GM19452 (cell line): ENCODE measurements around the gene USP3.
"Not testable (repeated sequence)": the region's sequence is repeated elsewhere in the genome, so short reads cannot be mapped to it uniquely, and the experiment has no call there.

Experiments used
- ATAC-seq: cut with Tn5 transposase; IDR thresholded peaks from one replicate; pipeline ENCODE4 v1.9.1; 2021; ENCODE audit not compliant: unreplicated experiment

Gene USP3

DNA sequence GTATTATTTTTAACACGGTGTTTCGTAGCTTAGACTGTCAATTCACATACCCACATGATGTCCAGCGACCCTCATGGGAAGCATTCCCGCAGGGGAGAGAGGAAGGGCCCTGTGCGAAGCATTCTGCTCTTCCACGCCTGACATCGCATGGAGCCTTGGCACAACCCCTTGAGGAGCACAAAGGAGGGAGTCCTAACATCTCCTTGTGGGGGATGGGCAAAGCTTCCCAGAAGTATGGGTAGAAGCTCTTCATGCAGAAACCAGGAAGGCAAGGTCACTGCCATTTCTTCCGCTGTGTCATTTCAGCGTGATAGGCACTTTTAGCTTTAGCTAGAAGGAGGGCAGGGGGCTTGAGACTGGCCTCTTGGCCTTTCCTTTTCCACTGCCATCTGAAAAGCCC, 28.7 kb upstream of the USP3 start:
- no peak for ATAC-seq

DNA sequence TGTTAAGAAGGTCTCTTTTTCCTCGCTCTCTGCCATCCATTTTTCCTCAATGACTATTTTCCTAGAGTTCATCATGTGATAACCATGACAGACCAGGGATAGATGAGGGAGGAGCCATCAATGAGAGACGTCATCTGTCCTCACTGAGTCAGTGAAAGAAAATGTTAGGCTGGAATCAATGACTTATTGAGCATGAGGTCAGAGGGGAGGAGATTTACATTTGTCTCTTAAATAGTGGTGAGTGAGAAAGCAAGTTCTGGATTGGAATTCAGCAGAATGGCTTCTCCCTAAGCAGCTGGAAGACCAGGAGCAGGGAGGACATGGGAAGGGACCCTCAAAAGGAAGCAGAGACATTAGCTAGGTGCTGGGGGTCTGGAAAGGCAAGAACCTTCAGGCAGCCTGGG, 28.2 kb upstream of the USP3 start:
- ATAC-seq, result no peak

DNA sequence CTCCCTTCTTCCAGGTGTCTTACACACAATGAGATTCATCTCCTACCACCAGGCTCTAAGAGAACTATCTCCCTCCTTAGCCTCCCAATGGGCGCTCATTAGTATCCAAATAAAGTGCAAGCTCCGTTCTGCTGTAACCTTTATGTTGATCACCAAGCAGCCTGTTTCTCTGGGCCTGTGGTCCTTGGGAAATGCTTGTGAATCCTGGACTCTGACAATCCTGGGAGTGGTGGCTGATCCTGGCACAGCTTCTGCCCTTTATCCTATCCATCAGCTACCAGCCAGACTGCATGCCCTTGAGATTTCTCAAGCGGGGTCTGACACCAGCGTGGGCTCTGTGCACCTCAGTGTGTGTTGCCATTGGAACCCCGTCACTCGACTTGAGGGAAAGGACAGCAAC, 26.1 kb upstream of the USP3 start:
- ATAC-seq, result no peak

DNA sequence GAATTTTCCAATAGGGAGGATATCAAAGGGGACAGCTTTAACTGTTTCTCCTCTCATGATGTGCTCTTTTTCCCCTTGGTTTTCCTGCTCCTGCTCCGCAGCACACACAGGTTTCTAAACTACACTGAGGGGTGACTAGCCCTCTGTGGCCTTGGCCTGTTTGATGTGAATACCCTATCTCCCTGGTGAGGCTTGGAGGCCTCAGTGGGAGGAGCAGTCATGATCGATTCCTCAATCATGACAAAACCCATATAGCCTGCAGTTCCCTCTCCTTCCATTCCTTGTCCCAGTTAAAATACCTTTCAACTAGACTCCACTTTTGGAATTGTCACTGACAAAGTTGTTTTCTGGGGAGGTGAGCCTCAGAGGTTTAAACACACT, 24.0 kb upstream of the USP3 start:
- ATAC-seq, result no peak

DNA sequence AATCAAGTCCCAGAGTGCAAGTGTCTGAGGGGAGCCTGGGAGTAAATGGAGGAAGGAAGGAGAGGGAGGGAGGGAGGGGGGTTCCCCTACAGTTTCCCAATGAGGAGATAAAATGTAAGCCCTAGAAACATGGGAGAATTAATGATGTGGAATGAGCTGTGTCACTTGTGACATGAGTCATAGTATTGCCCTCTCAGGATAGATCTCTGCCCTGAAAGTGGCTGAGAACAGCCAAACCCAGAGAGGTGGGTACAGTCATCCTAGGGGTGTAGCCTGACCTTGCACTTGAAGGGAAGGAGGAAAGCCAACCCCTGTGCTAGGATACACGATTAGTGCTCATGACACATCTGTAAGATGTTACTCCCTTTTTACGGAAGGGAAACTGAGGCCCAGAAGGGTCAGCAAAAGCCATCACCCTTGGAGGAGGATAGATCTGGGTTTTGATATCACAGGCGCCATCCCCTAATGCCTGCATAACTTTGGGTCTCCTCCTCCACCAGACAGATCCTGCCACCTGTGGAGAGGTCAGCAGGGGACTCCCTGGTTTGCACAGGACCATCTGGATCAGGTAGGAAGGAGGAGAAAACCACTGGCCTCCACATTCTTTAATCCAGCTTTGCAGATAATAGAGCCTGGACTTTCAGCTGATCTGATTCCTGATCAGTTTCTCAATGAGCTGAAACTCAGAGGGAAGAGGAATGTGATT, 23.1 kb upstream of the USP3 start:
- ATAC-seq, result no peak

DNA sequence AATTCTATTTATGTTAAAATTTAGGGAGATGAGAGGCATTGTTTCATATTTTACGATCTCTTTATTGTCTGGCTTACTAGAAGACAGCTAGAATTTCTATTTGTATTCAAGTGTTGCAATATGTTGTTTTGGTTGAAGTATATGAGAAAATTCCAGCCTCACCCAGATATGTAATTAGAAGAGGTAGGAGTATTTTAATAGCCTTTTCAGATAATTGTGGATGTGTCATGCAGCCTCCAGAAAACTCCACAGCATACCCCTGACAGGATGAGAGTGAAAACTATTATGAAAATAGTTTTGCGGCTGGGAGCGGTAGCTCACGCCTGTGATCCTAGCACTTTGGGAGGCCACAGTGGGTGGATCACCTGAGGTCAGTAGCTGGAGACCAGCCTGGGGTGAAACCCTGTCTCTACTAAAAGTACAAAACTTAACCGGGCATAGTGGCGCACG, 21.5 kb upstream of the USP3 start:
- no peak for ATAC-seq

DNA sequence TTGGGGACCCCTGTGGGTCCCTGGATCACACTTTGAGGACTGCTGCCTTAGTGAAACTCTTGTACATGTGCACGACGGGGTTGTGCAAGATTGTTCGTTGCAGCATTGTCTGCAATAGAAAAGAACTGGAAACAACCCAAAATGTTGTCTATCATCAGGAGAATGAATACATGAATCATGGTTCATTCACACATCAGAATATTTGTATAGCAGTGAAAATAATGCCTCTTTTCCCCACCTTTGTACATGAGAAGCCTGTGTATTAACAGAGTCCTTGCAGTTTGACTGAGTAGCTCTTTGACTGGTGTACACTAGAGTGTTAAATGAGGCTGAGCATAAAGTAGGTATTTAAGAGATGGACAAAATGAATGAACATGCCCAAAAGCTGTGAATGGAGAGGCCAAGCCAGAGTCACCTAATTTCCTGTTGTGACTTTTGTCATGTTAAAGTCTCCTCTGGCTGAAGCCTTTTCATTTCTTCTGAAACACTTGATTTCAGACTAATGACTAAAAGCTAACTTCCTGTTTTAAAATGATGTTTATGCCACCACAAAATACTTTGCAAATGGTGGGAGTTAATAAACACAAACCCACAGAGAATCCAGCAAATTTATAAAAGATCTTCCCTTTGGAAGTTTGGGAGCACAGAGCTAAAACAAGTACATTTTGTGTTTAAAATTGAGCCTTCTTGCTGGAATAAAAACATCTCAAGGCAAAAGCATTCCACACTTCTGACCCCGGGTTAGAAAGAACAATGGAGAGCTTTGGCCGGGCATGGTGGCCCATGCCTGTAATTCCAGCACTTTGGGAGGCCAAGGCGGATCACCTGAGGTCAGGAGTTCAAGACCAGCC, 20.6 kb upstream of the USP3 start:
- ATAC-seq, result no peak

DNA sequence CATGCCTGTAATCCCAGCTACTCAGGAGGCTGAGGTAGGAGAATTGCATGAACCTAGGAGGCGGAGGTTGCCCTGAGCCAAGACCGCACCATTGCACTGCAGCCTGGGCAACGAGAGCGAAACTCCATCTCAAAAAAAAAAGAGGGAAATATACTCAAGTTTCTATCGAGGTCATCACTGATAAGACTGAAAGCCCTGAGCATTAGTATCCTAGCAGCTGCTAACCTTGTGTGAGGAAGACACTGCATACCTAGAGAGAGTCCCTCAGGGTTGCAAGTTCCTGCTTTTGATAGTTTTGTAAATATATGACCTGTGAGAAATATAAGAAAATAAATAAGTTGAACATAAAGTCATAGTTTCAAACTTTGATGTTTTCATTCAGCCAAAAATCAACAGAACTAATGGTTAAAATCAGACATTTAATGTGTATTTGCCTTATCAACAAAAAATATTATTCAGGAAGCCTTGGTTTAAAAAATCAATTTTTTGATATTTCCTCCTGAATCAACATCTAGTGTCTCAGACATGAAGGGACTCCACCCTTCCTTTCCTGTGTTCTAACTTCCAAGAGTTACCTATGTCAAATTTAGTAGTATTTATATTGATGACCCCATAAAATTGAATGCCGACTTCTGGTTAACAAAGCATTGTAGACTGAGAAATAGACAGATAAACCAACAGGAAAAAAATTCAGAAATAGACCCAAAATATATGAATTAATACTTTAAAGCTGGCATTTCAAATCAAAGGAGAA, 19.8 kb upstream of the USP3 start:
- ATAC-seq, result no peak

DNA sequence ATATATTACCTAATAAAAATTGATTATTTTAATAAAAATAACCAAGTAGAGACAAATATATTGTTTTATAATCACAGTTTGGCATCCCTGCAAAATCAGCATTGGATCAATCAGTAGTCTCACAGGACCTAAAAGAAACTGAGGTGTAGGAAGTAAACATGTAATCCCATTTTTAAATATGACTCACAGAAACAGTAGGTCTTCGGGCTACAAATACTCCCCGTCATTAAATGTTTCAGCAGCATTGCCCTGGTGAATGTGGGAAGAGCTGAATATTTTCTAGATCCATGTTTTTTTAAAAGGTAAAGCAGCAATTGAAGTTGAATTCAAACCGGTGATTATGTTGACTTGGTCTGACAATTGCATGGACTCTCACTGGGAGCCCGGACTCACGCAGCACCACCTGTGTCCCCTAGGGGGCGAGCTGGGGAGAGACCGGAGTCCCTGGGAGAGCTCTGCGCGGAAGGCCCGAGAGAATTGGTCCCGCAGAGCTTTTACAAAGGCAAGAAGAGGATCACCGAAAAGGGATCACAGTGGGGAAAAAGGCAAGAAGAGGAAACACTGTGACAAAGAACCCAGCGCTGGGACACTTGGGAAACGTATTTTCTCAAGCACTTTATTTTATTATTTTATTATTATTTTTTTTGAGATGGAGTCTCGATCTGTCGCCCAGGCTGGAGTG, 17.2 kb upstream of the USP3 start:
- ATAC-seq, result no peak

DNA sequence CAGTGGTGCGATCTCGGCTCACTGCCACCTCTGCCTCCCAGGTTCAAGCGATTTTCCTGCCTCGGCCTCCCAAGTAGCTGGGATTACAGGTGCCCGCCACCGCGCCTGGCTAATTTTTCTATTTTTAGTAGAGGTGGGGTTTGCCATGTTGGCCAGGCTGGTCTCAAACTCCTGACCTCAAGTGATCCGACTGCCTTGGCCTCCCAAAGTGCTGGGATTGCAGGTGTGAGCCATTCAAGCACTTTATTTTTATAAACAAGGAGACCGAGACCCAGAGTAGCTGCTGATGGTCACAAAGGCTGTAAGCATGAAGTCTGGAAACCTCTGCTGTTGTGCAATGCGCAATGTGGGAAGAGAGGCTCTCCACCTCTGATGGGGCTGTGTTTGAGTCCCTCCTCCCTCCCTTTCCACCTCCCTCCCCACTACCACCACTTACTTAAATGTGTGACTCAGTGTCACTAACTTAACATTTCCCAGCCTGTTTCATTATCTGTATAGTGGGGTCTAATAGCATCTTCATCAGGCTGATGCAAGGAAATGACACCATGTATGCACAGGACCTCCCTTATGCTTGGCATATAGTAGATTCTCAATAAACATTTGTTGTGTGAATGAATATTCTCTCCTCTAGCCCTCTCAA, 16.5 kb upstream of the USP3 start:
- ATAC-seq, result not testable (repeated sequence)

DNA sequence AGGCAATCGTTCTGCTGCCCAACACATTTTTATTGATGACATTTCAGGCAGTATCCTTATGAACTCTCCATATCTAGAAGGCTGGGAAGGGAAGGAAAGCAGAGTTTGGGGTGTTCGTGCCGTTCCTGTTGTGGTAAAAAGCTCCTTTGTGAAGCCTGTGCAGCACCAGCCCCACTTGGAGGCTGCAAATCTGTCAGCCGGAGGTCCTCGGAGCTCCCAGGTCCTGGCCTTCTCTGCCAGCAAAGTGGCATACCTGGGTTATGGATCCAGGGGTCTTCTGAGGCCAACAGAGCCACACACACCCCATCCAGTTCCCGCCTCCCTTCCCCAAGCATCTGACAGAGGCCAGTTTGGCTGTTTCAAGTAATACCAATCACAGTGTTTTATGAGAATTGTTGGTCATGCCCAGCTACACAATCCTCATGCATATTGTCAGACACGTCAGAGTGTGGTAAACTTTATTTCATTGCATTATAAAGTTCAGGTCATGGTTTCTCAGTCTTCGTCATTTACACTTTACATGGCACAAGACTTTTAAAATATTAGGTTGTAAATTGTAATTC, 15.9 kb upstream of the USP3 start:
- no peak for ATAC-seq

DNA sequence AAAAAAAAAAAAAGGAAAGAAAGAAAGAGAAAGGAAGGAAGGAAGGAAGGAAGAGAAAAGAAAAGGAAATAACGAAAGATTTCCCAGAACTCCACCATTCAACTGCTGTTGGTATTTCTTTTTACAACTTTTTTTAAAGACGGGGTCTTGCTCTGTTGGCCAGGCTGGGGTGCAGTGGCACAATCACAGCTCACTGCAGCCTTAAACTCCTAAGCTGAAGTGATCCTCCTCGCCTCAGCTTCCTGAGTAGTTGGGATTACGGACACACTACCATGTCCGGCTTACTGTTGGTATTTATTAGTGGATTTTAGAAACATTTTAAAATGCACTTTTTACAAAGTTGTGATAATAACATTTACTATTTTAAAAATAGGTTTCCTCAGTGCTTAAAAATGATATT, 15.0 kb upstream of the USP3 start:
- ATAC-seq, result no peak

DNA sequence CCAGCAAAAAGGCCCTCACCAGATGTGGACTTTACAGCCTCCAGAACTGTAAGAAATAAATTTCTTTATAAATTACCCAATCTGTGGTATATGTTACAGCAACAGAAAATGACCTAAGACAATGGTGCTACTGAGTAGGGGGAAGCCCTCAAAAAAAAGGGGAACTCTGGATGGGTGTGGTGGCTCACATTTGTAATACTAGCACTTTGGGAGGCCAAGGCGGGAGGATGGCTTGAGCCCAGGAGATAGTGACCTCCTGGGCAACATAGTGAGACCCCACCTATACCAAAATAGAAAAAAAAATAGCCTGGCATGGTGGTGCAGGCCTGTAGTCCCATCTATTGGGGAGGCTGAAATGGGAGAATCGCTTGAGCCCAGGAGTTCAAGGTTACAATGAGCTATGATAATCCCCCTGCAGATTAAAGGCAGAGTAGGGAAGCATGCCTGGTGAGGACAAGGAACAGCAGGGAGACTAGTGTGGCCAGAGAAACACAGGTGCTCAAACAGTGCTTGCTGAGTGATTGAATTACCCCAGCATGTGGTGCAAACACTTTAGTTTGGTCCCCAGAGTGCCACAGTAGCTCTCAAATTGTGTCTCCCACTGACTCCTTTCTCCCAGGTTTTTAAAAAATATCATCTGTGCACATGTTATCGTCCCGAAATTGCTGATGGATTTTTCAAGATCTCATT, 13.9 kb upstream of the USP3 start:
- ATAC-seq, result no peak

DNA sequence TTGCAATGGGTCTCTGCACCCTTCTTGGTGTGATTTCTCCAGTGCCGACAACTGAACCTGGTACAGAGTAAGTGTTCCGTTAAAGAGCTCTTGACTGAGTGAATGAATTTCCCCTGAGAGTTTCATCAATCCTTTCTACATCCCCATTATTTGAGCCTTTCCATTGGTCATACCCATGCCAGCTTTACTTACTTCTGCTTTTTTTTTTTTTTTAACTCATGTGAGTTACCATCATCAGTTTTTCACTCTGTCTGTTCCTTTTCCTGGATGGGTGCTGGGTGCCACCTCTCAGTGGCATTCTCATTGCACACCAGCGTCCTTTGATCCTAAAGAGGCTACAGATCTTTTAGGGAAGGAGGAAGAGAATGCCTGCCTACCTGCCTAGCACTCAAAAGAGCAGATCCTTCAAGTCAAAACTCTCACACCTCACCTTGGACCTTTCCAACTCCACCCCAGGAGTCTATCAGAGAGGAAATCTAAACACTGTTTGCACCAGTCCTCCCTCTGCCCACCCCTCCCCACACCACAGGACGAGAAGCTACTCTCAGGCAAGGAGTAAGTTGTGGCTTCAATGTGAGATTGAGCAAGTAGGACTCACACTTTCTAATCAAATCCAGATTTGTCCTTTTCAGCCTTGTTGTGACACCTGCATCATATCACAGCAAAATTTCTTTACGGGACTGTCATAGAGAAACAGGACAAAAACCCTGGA, 13.1 kb upstream of the USP3 start:
- ATAC-seq, result no peak

DNA sequence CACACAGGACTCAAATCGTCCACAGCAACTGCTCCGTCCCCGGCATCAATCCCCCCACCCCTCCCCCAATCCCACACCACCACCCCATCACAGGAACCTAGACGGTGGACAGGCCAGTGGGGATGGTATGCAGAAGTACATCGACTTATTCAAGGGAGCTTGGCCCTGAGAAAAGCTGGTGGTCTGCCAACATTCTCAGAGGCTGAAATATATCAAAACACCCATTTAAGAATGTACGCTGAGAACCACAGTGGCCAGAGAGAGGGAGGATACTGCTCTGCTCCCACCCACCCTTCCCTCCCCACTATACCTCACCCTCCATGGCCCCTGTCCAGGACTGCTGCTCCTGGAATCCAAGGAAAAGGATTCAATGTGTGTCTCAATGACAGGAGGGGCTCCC, 12.4 kb upstream of the USP3 start:
- no peak for ATAC-seq

DNA sequence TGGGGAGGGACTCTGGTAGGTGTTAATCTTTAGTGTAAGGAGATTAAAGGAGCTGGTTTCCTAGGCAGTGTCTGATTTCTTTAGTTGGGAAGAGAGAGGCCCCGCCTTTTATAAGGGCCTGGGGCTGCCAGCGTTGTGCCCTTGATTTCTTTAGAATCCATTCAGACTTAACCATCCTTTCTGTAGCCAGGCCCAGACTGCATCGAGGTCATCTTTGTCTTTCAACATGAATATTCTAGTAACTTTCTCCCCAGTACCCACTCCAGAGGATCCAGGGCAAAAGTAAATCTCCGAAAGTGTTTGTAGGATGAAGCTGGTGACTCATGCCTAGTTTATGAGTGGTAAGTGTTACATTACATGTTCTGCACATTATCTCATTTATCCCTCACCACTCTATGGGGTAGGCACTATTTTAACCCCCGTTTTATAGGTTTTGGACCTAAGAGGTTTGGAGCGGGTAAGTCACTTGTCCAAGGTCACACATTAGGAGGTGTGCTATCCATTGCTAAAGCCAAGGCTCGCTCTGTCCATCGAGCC, 11.8 kb upstream of the USP3 start:
- no peak for ATAC-seq

DNA sequence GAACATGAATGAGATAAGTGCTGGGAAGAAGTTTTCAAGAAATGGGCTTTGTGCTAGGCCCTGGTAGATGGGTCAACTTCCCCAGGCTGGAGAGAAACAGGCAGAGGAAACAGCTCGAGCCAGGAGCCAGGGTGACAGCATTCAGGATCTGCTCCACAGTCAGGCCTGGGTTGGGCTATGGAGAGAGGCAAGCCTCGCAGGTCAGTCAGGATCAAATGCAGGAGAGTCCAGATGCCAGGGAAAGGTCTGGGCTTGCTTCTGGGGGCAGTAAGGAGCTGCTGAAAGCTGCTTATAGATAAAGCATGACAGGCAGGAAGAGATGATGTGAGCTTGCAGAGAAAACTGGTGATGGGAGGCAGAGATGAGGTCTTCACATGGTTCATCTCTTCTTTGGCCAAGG, 11.0 kb upstream of the USP3 start:
- no peak for ATAC-seq

DNA sequence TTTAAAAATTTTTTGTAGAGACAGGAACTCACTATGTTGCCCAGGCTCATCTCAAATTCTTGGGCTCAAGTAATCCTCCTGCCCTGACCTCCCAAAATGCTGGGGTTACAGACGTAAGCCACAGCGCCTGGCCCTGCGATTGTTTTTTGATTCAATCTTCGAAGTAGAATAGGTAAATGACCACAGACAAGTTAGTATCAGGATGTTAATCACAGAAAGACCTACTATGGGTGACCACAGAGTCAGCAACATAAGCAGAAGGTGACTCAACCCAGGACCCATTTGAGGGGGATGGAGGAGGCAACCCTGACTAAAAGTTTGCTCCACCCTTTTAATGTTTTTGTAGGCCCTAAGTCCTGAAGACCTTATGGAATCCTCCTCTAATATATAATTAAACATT, 10.0 kb upstream of the USP3 start:
- ATAC-seq, result no peak

DNA sequence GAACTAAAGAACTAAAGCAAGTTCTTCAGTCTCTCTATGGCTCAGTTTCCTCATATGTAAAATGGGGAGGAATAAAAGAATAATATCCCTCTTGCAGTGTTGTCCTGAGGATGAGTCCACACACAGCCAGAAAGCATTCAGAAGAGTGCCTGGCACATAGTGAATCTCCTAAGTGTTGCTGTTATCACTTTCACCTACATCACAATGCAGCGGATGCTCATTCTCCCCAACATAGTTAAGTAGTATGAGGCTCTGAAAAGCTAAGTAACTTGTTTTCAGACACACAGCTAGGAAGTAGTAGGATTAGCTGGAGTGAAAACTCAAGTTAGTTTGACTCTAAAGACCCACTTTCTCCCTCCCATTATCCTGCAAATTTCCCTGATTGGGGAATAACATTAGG, 9.1 kb upstream of the USP3 start:
- no peak for ATAC-seq
